OCI-LY1 (cell line): ENCODE data around the gene FAM13A.

Source experiments
- H2AFZ ChIP-seq: fragments of 200-600 bp; sonication (generic), shearing (Covaris generic); 2 replicates; pipeline ENCODE4 v1.6.0; 2014; ENCODE audit warnings: antibody characterized with exemption, mild to moderate bottlenecking, low read length
- H3F3A ChIP-seq: fragments of 200-600 bp; sonication (generic), shearing (Covaris generic); 2 replicates; pipeline ENCODE4 v1.6.0; 2014; ENCODE audit warnings: mild to moderate bottlenecking, antibody characterized with exemption, low read length, moderate library complexity; ENCODE audit not compliant: insufficient read depth
- H3K27ac ChIP-seq: fragments of 200-600 bp; sonication (generic); 2 replicates; pipeline ENCODE4 v1.5.1; 2014; ENCODE audit warnings: low read length, mixed run types, mild to moderate bottlenecking, low read depth; ENCODE audit not compliant: poor library complexity, severe bottlenecking
- H3K27me3 ChIP-seq: fragments of 200-600 bp; sonication (generic); 2 replicates; pipeline ENCODE4 v1.6.0; 2014; ENCODE audit warnings: antibody characterized with exemption, mild to moderate bottlenecking, low read length, moderate library complexity; ENCODE audit not compliant: insufficient read depth
- H3K36me3 ChIP-seq: fragments of 200-600 bp; sonication (generic); 2 replicates; pipeline ENCODE4 v1.6.1; 2014; ENCODE audit warnings: mild to moderate bottlenecking, antibody characterized with exemption, low read length, moderate library complexity, mixed read lengths; ENCODE audit not compliant: insufficient read depth
- H3K4me1 ChIP-seq: fragments of 200-600 bp; sonication (generic); 2 replicates; pipeline ENCODE4 v1.5.1; 2014; ENCODE audit warnings: mild to moderate bottlenecking, low read length, moderate library complexity; ENCODE audit not compliant: insufficient read depth, severe bottlenecking
- H3K4me2 ChIP-seq: fragments of 200-600 bp; sonication (generic), shearing (Covaris generic); 2 replicates; pipeline ENCODE4 v1.6.1; 2014; ENCODE audit warnings: low read length
- H3K4me3 ChIP-seq: fragments of 200-600 bp; sonication (generic); 2 replicates; pipeline ENCODE4 v1.5.1; 2014; ENCODE audit warnings: low read length, low read depth, mild to moderate bottlenecking, mixed read lengths; ENCODE audit not compliant: poor library complexity, severe bottlenecking
- H3K79me2 ChIP-seq: fragments of 200-600 bp; shearing (Covaris generic); 2 replicates; pipeline ENCODE4 v1.6.1; 2016; ENCODE audit warnings: mixed run types, low read length, mixed read lengths; ENCODE audit not compliant: insufficient read depth
- H3K9ac ChIP-seq: fragments of 200-600 bp; sonication (generic), shearing (Covaris generic); 2 replicates; pipeline ENCODE4 v1.6.1; 2014; ENCODE audit warnings: mild to moderate bottlenecking, low read length, mixed read lengths
- H3K9me2 ChIP-seq: fragments of 200-600 bp; sonication (generic), shearing (Covaris generic); 2 replicates; pipeline ENCODE4 v1.6.1; 2014; ENCODE audit warnings: low read depth, mild to moderate bottlenecking, low read length, mixed read lengths
- H3K9me3 ChIP-seq: fragments of 200-600 bp; shearing (Covaris generic); 2 replicates; pipeline ENCODE4 v1.6.1; 2014; ENCODE audit warnings: low read length, mixed read lengths
- H4K20me1 ChIP-seq: fragments of 200-600 bp; sonication (generic), shearing (Covaris generic); 2 replicates; pipeline ENCODE4 v1.6.0; 2016; ENCODE audit warnings: mild to moderate bottlenecking, low read length; ENCODE audit not compliant: insufficient read depth
- EZH2 ChIP-seq: fragments of 200-600 bp; sonication (generic), shearing (Covaris generic); IDR thresholded peaks from 2 replicates; pipeline ENCODE4 v1.8.0; 2017; ENCODE audit warnings: borderline replicate concordance, mixed run types, mild to moderate bottlenecking, antibody characterized with exemption, low read length, moderate library complexity, mixed read lengths
- TF ChIP-seq, protein P1 (sequence below): fragments of 200-600 bp; sonication (generic), shearing (Covaris generic); IDR thresholded peaks from 2 replicates; pipeline ENCODE4 v1.5.1; 2017; ENCODE audit warnings: mild to moderate bottlenecking, antibody characterized with exemption, low read length, moderate library complexity, mixed read lengths

FAM13A gene

DNA sequence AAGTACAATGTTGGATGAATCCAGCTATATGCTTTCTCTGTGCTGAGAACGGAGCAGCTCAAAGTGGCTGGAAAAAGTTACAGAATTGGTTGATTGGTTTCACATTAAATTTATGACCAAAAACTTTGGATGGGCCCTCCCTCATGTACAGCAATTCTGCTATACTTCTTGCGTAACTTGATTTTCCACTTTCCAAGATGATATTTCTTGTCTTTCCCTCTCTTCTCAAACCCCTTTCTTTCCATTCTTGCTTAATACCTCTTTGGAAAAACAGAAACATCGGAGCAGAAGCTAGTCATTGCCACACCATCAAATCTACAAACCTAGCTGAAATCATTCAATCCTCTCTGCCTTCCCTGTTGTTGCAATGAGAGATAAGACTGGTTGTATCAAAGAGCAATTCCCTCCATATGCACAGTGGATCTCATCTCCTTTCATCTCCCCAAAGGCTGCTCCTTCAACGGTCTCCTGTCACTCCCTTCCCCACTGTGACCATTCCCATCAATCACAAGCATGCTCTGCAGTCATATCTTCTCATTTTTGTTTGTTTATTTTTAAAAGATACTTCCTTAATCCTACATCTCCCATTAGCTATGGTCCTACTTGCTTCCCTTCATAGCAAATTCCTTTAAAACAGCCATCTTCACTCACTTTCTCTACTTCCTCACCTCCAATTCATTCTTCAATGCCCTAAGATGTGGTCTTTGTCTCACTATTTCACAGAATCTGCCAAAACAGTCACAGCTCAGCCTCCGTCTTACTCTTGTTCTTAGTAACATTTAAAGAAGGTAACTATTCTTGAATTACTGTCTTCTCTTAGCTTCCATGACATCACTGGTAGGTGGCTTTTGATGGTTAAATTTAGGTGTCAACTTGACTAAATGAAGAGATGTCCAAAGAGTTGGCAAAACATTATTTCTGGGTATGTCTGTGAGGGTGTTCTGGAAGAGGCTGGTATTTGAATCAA is 145.5 kb downstream of the FAM13A start:
- H3K4me1 ChIP-seq = no peaks in the 10 kb centered on the region
- no peaks in the 10 kb centered on the region for H3K9me3 ChIP-seq
- H3K4me2 ChIP-seq = no peak overlapping the region
- no peak overlapping the region for H3K27ac ChIP-seq
- no peak overlapping the region for H2AFZ ChIP-seq
- H3K79me2 ChIP-seq = no peaks in the 10 kb centered on the region
- H3K27me3 ChIP-seq = no peaks in the 10 kb centered on the region
- no peak overlapping the region for H3K9ac ChIP-seq
- no peaks in the 10 kb centered on the region for H4K20me1 ChIP-seq
- no peak overlapping the region for H3K4me3 ChIP-seq
- no peaks in the 10 kb centered on the region for H3K9me2 ChIP-seq
- no peaks in the 10 kb centered on the region for H3K36me3 ChIP-seq
- no peaks in the 10 kb centered on the region for H3F3A ChIP-seq
- TF ChIP-seq, protein P1, sequence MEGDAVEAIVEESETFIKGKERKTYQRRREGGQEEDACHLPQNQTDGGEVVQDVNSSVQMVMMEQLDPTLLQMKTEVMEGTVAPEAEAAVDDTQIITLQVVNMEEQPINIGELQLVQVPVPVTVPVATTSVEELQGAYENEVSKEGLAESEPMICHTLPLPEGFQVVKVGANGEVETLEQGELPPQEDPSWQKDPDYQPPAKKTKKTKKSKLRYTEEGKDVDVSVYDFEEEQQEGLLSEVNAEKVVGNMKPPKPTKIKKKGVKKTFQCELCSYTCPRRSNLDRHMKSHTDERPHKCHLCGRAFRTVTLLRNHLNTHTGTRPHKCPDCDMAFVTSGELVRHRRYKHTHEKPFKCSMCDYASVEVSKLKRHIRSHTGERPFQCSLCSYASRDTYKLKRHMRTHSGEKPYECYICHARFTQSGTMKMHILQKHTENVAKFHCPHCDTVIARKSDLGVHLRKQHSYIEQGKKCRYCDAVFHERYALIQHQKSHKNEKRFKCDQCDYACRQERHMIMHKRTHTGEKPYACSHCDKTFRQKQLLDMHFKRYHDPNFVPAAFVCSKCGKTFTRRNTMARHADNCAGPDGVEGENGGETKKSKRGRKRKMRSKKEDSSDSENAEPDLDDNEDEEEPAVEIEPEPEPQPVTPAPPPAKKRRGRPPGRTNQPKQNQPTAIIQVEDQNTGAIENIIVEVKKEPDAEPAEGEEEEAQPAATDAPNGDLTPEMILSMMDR = no peak
- TF ChIP-seq EZH2 = no peak

DNA sequence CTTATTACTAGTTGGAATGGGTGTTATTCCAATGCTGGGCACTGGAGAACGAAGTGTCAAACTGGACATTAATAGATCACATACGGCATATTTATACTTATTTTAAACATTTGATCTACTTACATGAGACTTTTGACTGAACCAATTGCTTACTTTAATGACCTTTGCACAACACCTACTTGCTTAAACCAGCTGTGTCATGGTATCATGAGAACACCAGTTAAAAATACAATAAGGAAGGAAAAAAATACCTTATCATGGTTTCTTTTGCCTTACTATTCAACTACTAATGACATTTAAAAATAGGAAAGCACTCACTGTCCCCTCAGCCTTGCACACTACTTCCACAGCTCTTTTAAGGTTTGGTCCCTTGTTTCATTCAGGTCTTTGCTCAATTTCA is 146.9 kb downstream of the FAM13A start:
- Histone ChIP-seq H4K20me1 (no peaks in the 10 kb centered on the region), H3K4me2 (no peak overlapping the region), H3K36me3 (no peaks in the 10 kb centered on the region), H3K27me3 (no peaks in the 10 kb centered on the region), H3K4me1 (no peaks in the 10 kb centered on the region), H3K79me2 (no peaks in the 10 kb centered on the region), H3K4me3 (no peak overlapping the region), H3K9me2 (no peaks in the 10 kb centered on the region), H2AFZ (no peak overlapping the region), H3F3A (no peaks in the 10 kb centered on the region), H3K9me3 (no peaks in the 10 kb centered on the region), H3K9ac (no peak overlapping the region), H3K27ac (no peak overlapping the region)
- no peak for TF ChIP-seq EZH2
- TF ChIP-seq, protein P1 = no peak

DNA sequence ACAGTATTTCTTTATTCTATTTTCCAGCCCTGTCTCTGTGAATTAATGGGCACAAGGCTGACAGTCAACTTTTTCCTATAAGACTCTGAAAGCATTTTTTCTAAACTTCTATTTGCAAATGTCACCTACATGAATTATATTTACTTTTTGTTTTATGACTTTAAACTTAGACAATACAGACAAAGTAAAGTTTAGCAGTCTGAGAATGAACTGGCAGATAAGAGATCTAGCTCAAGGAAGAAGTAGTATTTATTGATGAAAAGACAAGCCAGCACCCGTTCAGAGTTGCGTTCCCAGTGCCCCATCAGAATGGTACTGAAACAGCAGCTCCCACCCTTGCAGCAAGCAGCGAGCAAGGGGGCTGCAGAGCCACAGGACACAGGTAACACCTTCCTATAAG is 148.5 kb downstream of the FAM13A start:
- H4K20me1 ChIP-seq = no peaks in the 10 kb centered on the region

More for the DNA sequence above, 148.5 kb downstream of the FAM13A start:
- no peaks in the 10 kb centered on the region for H3K9me2 ChIP-seq
- no peaks in the 10 kb centered on the region for H3K9me3 ChIP-seq
- H3K4me3 ChIP-seq = no peak overlapping the region
- no peaks in the 10 kb centered on the region for H3K36me3 ChIP-seq
- H3F3A ChIP-seq = no peaks in the 10 kb centered on the region
- H3K4me1 ChIP-seq = no peaks in the 10 kb centered on the region
- no peaks in the 10 kb centered on the region for H3K27me3 ChIP-seq
- no peak overlapping the region for H3K4me2 ChIP-seq
- no peaks in the 10 kb centered on the region for H3K79me2 ChIP-seq
- H3K27ac ChIP-seq = no peak overlapping the region
- no peak for TF ChIP-seq EZH2
- TF ChIP-seq, protein P1 = no peak
- H2AFZ ChIP-seq = no peak overlapping the region
- H3K9ac ChIP-seq = no peak overlapping the region
